Activated naive CD4-positive, alpha-beta T cell treated with anti-CD3 and anti-CD28 coated beads for 36 hours (primary cell): Measurements from ENCODE around the gene BCL11A. TPM values are rescaled to one million over a fixed set of nuclear protein-coding genes. Genes with fewer than 3 reads are reported as not detected.
"Not testable (repeated sequence)": the region's sequence is repeated elsewhere in the genome, so short reads cannot be mapped to it uniquely, and the experiment has no call there.

Experiments
- CTCF ChIA-PET: fragments of 350-600 bp; sonication (Branson Sonifier 250); formaldehyde crosslinking; loops from one replicate; lab custom pipeline; 2021; ENCODE audit warnings: antibody characterized with exemption; lab: Charles Lee
- DNase-seq: peaks from one replicate; pipeline ENCODE4 v3.0.0-alpha.2; 2020
- H3K27ac Mint-ChIP-seq: one replicate; pipeline ENCODE4 v1.8.0; 2021; ENCODE audit warnings: mild to moderate bottlenecking, mixed read lengths
- H3K27me3 Mint-ChIP-seq: one replicate; pipeline ENCODE4 v1.8.0; 2021; ENCODE audit warnings: low read depth, mixed read lengths
- H3K36me3 Mint-ChIP-seq: one replicate; pipeline ENCODE4 v1.8.0; 2021; ENCODE audit warnings: low read depth, mixed read lengths
- H3K4me1 Mint-ChIP-seq: one replicate; pipeline ENCODE4 v1.8.0; 2021; ENCODE audit warnings: low read depth, mixed read lengths
- H3K4me3 Mint-ChIP-seq: one replicate; pipeline ENCODE4 v1.8.0; 2021; ENCODE audit warnings: mild to moderate bottlenecking, moderate library complexity, mixed read lengths
- H3K9me3 Mint-ChIP-seq: one replicate; pipeline ENCODE4 v1.8.0; 2021; ENCODE audit warnings: mixed read lengths
- intact Hi-C: fragments of 100-400 bp; cut with micrococcal nuclease; formaldehyde crosslinking; loops from one replicate; pipeline ENCODE4 v1.15.1; 2023
- total RNA-seq, 2 experiments: library from RNA; stranded (reverse); gene quantifications; one replicate each; pipeline ENCODE4 v1.2.3, GENCODE V29; 2021

The BCL11A gene
- total RNA-seq, 2 experiments from 2014 or later, result 0.52 to 0.67 TPM

- CTCF ChIA-PET, result no interaction called here
- no peaks in the 10 kb centered on the region for H3K36me3 Mint-ChIP-seq
These were observed 130.5 kb downstream of the BCL11A start for GRCh38 chr2:60422826-60423483.

GRCh38 chr2:60417210-60417609, 136.2 kb downstream of the BCL11A start:
- intact Hi-C loops, DNase-seq, H3K4me1 Mint-ChIP-seq, H3K27me3 Mint-ChIP-seq, H3K9me3 Mint-ChIP-seq, H3K27ac Mint-ChIP-seq, H3K4me3 Mint-ChIP-seq, H3K36me3 Mint-ChIP-seq: not testable (repeated sequence)
- CTCF ChIA-PET, result interaction anchor here (1.2 kb wide), 1 partner anchor 164 kb away, joined by 4 read pairs; no protein-coding TSS in a partner anchor

More at GRCh38 chr2:60422826-60423483, 130.5 kb downstream of the BCL11A start:
- peaks cover 3% of the 10 kb centered on the region for H3K27me3 Mint-ChIP-seq
- no peak overlapping the region for H3K27ac Mint-ChIP-seq
- no peaks in the 10 kb centered on the region for H3K9me3 Mint-ChIP-seq
- no peak for DNase-seq
- intact Hi-C loops, result no loop called here
- no peak overlapping the region for H3K4me3 Mint-ChIP-seq
- no peaks in the 10 kb centered on the region for H3K4me1 Mint-ChIP-seq

GRCh38 chr2:60416221-60417008, 137.0 kb downstream of the BCL11A start:
- CTCF ChIA-PET, result interaction anchor here (1.2 kb wide), 1 partner anchor 165 kb away, joined by 4 read pairs; no protein-coding TSS in a partner anchor
- peaks cover 3% of the 10 kb centered on the region for H3K27me3 Mint-ChIP-seq
- no peaks in the 10 kb centered on the region for H3K9me3 Mint-ChIP-seq
- no peak overlapping the region for H3K4me3 Mint-ChIP-seq
- no peak for DNase-seq
- intact Hi-C loops, result no loop called here
- no peaks in the 10 kb centered on the region for H3K36me3 Mint-ChIP-seq
- H3K4me1 Mint-ChIP-seq, result no peaks in the 10 kb centered on the region
- H3K27ac Mint-ChIP-seq, result no peak overlapping the region

- Mint-ChIP-seq H3K4me1 (no peaks in the 10 kb centered on the region), H3K36me3 (no peaks in the 10 kb centered on the region), H3K9me3 (no peaks in the 10 kb centered on the region), H3K27ac (no peak overlapping the region), H3K4me3 (no peak overlapping the region), H3K27me3 (peaks cover 3% of the 10 kb centered on the region)
- intact Hi-C loops, result no loop called here
- CTCF ChIA-PET, result interaction anchor here (1.2 kb wide), 1 partner anchor 166 kb away, joined by 4 read pairs; no protein-coding TSS in a partner anchor
- no peak for DNase-seq
These were observed 137.6 kb downstream of the BCL11A start for GRCh38 chr2:60415814-60416213.

- CTCF ChIA-PET, result no interaction called here
- no peaks in the 10 kb centered on the region for H3K4me1 Mint-ChIP-seq
- intact Hi-C loops, result no loop called here
These were observed 138.8 kb downstream of the BCL11A start for GRCh38 chr2:60414495-60415138.

GRCh38 chr2:60413814-60414168, 139.7 kb downstream of the BCL11A start:
- intact Hi-C loops, result no loop called here
- Mint-ChIP-seq H3K4me3 (no peak overlapping the region), H3K9me3 (no peaks in the 10 kb centered on the region), H3K36me3 (no peaks in the 10 kb centered on the region), H3K27ac (no peak overlapping the region), H3K27me3 (peaks cover 5% of the 10 kb centered on the region), H3K4me1 (no peaks in the 10 kb centered on the region)
- CTCF ChIA-PET, result no interaction called here
- no peak for DNase-seq

More at GRCh38 chr2:60414495-60415138, 138.8 kb downstream of the BCL11A start:
- Mint-ChIP-seq H3K36me3 (no peaks in the 10 kb centered on the region), H3K27ac (no peak overlapping the region), H3K27me3 (peaks cover 6% of the 10 kb centered on the region), H3K4me3 (no peak overlapping the region), H3K9me3 (no peaks in the 10 kb centered on the region)
- DNase-seq, result no peak

- DNase-seq, result no peak
- Mint-ChIP-seq H3K27me3 (peaks cover 5% of the 10 kb centered on the region), H3K27ac (no peak overlapping the region), H3K9me3 (no peaks in the 10 kb centered on the region), H3K4me1 (no peaks in the 10 kb centered on the region), H3K4me3 (no peak overlapping the region), H3K36me3 (no peaks in the 10 kb centered on the region)
- CTCF ChIA-PET, result no interaction called here
- intact Hi-C loops, result no loop called here
These were observed 140.2 kb downstream of the BCL11A start for GRCh38 chr2:60413069-60413813.

- CTCF ChIA-PET, result no interaction called here
- peaks cover 5% of the 10 kb centered on the region for H3K27me3 Mint-ChIP-seq
- DNase-seq, result no peak
- H3K4me3 Mint-ChIP-seq, result no peak overlapping the region
- no peaks in the 10 kb centered on the region for H3K36me3 Mint-ChIP-seq
- H3K9me3 Mint-ChIP-seq, result no peaks in the 10 kb centered on the region
- H3K27ac Mint-ChIP-seq, result no peak overlapping the region
- no peaks in the 10 kb centered on the region for H3K4me1 Mint-ChIP-seq
- intact Hi-C loops, result no loop called here
These were observed 140.8 kb downstream of the BCL11A start for GRCh38 chr2:60412620-60413019.

- no peak overlapping the region for H3K27ac Mint-ChIP-seq
- peaks cover 5% of the 10 kb centered on the region for H3K27me3 Mint-ChIP-seq
- no peaks in the 10 kb centered on the region for H3K9me3 Mint-ChIP-seq
- H3K4me1 Mint-ChIP-seq, result no peaks in the 10 kb centered on the region
- intact Hi-C loops, result no loop called here
- CTCF ChIA-PET, result no interaction called here
- no peak overlapping the region for H3K4me3 Mint-ChIP-seq
- no peaks in the 10 kb centered on the region for H3K36me3 Mint-ChIP-seq
- no peak for DNase-seq
These were observed 141.4 kb downstream of the BCL11A start for GRCh38 chr2:60412027-60412426.

- Mint-ChIP-seq H3K36me3 (no peaks in the 10 kb centered on the region), H3K9me3 (no peaks in the 10 kb centered on the region)
- intact Hi-C loops, result no loop called here
These were observed 142.2 kb downstream of the BCL11A start for GRCh38 chr2:60411295-60411694.

GRCh38 chr2:60410456-60411146, 142.9 kb downstream of the BCL11A start:
- no peak overlapping the region for H3K27ac Mint-ChIP-seq
- no peaks in the 10 kb centered on the region for H3K36me3 Mint-ChIP-seq
- CTCF ChIA-PET, result no interaction called here
- no peak overlapping the region for H3K4me3 Mint-ChIP-seq
- H3K9me3 Mint-ChIP-seq, result no peaks in the 10 kb centered on the region
- no peaks in the 10 kb centered on the region for H3K4me1 Mint-ChIP-seq
- intact Hi-C loops, result no loop called here
- H3K27me3 Mint-ChIP-seq, result peaks cover 9% of the 10 kb centered on the region
- no peak for DNase-seq

More at GRCh38 chr2:60411295-60411694, 142.2 kb downstream of the BCL11A start:
- no peaks in the 10 kb centered on the region for H3K4me1 Mint-ChIP-seq
- no peak for DNase-seq
- CTCF ChIA-PET, result no interaction called here
- H3K27ac Mint-ChIP-seq, result no peak overlapping the region
- peaks cover 9% of the 10 kb centered on the region for H3K27me3 Mint-ChIP-seq
- no peak overlapping the region for H3K4me3 Mint-ChIP-seq

GRCh38 chr2:60409531-60409871, 144.0 kb downstream of the BCL11A start:
- intact Hi-C loops, result no loop called here
- CTCF ChIA-PET, result no interaction called here
- no peaks in the 10 kb centered on the region for H3K36me3 Mint-ChIP-seq
- no peak overlapping the region for H3K27ac Mint-ChIP-seq
- no peaks in the 10 kb centered on the region for H3K4me1 Mint-ChIP-seq
- DNase-seq, result no peak
- H3K27me3 Mint-ChIP-seq, result peaks cover 9% of the 10 kb centered on the region
- H3K4me3 Mint-ChIP-seq, result no peak overlapping the region
- H3K9me3 Mint-ChIP-seq, result no peaks in the 10 kb centered on the region
